OCI-LY7 (cell line): Measurements from ENCODE around the gene ENO2. TPM values are rescaled to one million over a fixed set of nuclear protein-coding genes. Genes with fewer than 3 reads are reported as not detected.
A peak's percentile ranks its signal among the peaks of the same experiment; 100 is the strongest.

Experiments used
- BruUV-seq: library from RNA; stranded (reverse); fragments of 400-500 nt; replicated peaks from 2 replicates; lab custom pipeline; 2021; lab: Mats Ljungman, UMichigan
- CTCF ChIA-PET: fragments of 300-600 bp; sonication (Branson Sonifier 250); formaldehyde crosslinking; loops from one replicate; lab custom pipeline; 2022; ENCODE audit warnings: antibody characterized with exemption; ENCODE audit not compliant: unreplicated experiment; lab: Charles Lee
- POLR2A ChIA-PET: fragments of 300-600 bp; sonication (Branson Sonifier 250); formaldehyde crosslinking; loops from one replicate; lab custom pipeline; 2022; ENCODE audit warnings: antibody characterized with exemption; lab: Charles Lee
- DNase-seq: peaks from one replicate; pipeline ENCODE4 v3.0.0-alpha.2; 2015; ENCODE audit warnings: low spot score
- H2AFZ ChIP-seq: fragments of 200-600 bp; sonication (generic), shearing (Covaris generic); 2 replicates; pipeline ENCODE4 v1.6.1; 2014; ENCODE audit warnings: mild to moderate bottlenecking, antibody characterized with exemption, low read length, moderate library complexity
- H3K27ac ChIP-seq: fragments of 200-600 bp; sonication (generic); 2 replicates; pipeline ENCODE4 v1.5.1; 2014; ENCODE audit warnings: mixed run types, low read depth, mild to moderate bottlenecking, moderate library complexity, low read length, inconsistent platforms; ENCODE audit not compliant: poor library complexity, severe bottlenecking
- H3K36me3 ChIP-seq: fragments of 200-600 bp; sonication (generic); 2 replicates; pipeline ENCODE4 v1.6.1; 2014; ENCODE audit warnings: mild to moderate bottlenecking, antibody characterized with exemption, low read length, moderate library complexity, mixed read lengths; ENCODE audit not compliant: insufficient read depth
- H3K4me1 ChIP-seq: fragments of 200-600 bp; sonication (generic); 2 replicates; pipeline ENCODE4 v1.5.1; 2014; ENCODE audit warnings: mild to moderate bottlenecking, low read length; ENCODE audit not compliant: insufficient read depth, poor library complexity, severe bottlenecking
- H3K4me2 ChIP-seq: fragments of 200-600 bp; sonication (generic); 2 replicates; pipeline ENCODE4 v1.6.1; 2014; ENCODE audit warnings: mild to moderate bottlenecking, low read length
- H3K4me3 ChIP-seq: fragments of 200-600 bp; sonication (generic); 2 replicates; pipeline ENCODE4 v1.5.1; 2014; ENCODE audit warnings: mild to moderate bottlenecking, low read depth, low read length; ENCODE audit not compliant: poor library complexity, severe bottlenecking
- H3K79me2 ChIP-seq: fragments of 200-600 bp; sonication (generic); 2 replicates; pipeline ENCODE4 v1.6.1; 2016; ENCODE audit warnings: low read depth, mild to moderate bottlenecking, low read length, moderate library complexity, mixed read lengths; ENCODE audit not compliant: insufficient read depth
- H3K9me2 ChIP-seq: fragments of 200-600 bp; sonication (generic); 2 replicates; pipeline ENCODE4 v1.6.1; 2016; ENCODE audit warnings: mild to moderate bottlenecking, low read length, mixed read lengths; ENCODE audit not compliant: insufficient read depth
- H3K9me3 ChIP-seq: fragments of 200-600 bp; sonication (generic); 2 replicates; pipeline ENCODE4 v1.6.1; 2014; ENCODE audit warnings: mild to moderate bottlenecking, mixed run types, low read length, mixed read lengths
- H4K20me1 ChIP-seq: fragments of 200-600 bp; sonication (generic); 2 replicates; pipeline ENCODE4 v1.6.1; 2014; ENCODE audit warnings: mild to moderate bottlenecking, antibody characterized with exemption, low read length, moderate library complexity, mixed read lengths; ENCODE audit not compliant: insufficient read depth
- EZH2phosphoT487 ChIP-seq: fragments of 200-600 bp; sonication (generic); IDR thresholded peaks from 2 replicates; pipeline ENCODE4 v1.6.1; 2018; ENCODE audit warnings: low read depth, borderline replicate concordance, mild to moderate bottlenecking, mixed run types, antibody characterized with exemption, low read length, moderate library complexity, mixed read lengths
- intact Hi-C: fragments of 100-400 bp; cut with micrococcal nuclease; formaldehyde crosslinking; loops from one replicate; pipeline ENCODE4 v1.10.0; 2022; ENCODE audit not compliant: unreplicated experiment
- total RNA-seq, 2 experiments: library from RNA; depleted of rRNA in 1 of 2; stranded (reverse); fragments of >200 nt in 1 of 2; shearing (Covaris generic) in 1 of 2; gene quantifications; 2 replicates each; pipeline ENCODE4 v1.2.3, GENCODE V29; 2014 to 2022
- TF ChIP-seq, protein P1 (sequence below): fragments of 200-600 bp; sonication (generic); conservative IDR thresholded peaks from 2 replicates; pipeline ENCODE4 v1.5.1; 2014; ENCODE audit warnings: mild to moderate bottlenecking, antibody characterized with exemption, low read length, moderate library complexity, mixed read lengths

Gene ENO2
- total RNA-seq, 2 experiments from 2014 or later, result 24.9 to 89.5 TPM

DNA sequence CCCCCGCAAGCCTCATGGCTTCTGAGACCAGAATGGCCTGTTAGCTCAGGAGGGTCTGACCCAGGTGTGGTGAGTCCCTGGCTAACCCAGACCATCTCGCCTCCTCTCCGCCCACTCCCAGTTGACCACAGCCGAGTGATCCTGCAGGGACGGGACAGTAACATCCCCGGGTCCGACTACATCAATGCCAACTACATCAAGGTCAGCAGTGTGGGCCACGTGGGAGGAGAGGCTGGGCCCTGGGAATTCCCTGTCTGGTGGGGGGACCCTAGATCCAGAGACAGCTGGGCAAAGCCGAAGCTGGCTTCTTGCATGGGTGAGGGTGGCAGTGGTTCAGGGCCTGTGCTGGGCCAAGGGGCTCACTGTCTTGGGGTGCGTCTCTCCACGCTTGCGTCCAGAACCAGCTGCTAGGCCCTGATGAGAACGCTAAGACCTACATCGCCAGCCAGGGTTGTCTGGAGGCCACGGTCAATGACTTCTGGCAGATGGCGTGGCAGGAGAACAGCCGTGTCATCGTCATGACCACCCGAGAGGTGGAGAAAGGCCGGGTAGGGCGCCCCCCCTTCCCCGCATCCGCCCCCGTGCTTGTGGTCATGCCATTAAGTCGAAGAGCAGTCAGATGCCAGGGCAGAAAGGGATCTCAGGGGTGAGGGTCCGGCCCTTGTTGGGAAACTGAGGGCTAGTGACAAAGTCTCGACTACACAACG lies 41.8 kb downstream of the ENO2 start:
- no TSS peak for BruUV-seq
- ChIA-PET POLR2A (interaction anchor here (0.6 to 9.3 kb wide), 2 partner anchors 10 to 32 kb away, joined by 3 to 155 read pairs; partner anchors contain the start of genes C12orf57 and RNU7-1), CTCF (interaction anchor here (10.6 kb wide), 1 partner anchor 11 kb away, joined by 110 read pairs; the partner anchor contains the start of genes C12orf57 and RNU7-1)
- DNase-seq, result no peak
- no peak overlapping the region for H3K4me3 ChIP-seq
- no peaks in the 10 kb centered on the region for H3K36me3 ChIP-seq
- no peaks in the 10 kb centered on the region for H3K9me3 ChIP-seq
- H3K27ac ChIP-seq, result no peak overlapping the region
- no peaks in the 10 kb centered on the region for H4K20me1 ChIP-seq
- no peaks in the 10 kb centered on the region for H3K9me2 ChIP-seq
- intact Hi-C loops, result no loop called here
- TF ChIP-seq, protein P1, sequence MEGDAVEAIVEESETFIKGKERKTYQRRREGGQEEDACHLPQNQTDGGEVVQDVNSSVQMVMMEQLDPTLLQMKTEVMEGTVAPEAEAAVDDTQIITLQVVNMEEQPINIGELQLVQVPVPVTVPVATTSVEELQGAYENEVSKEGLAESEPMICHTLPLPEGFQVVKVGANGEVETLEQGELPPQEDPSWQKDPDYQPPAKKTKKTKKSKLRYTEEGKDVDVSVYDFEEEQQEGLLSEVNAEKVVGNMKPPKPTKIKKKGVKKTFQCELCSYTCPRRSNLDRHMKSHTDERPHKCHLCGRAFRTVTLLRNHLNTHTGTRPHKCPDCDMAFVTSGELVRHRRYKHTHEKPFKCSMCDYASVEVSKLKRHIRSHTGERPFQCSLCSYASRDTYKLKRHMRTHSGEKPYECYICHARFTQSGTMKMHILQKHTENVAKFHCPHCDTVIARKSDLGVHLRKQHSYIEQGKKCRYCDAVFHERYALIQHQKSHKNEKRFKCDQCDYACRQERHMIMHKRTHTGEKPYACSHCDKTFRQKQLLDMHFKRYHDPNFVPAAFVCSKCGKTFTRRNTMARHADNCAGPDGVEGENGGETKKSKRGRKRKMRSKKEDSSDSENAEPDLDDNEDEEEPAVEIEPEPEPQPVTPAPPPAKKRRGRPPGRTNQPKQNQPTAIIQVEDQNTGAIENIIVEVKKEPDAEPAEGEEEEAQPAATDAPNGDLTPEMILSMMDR, result no peak
- no peak for TF ChIP-seq EZH2phosphoT487
- H2AFZ ChIP-seq, result no peak overlapping the region
- H3K4me1 ChIP-seq, result peaks cover 90% of the 10 kb centered on the region
- no peak overlapping the region for H3K4me2 ChIP-seq
- no peaks in the 10 kb centered on the region for H3K79me2 ChIP-seq

DNA sequence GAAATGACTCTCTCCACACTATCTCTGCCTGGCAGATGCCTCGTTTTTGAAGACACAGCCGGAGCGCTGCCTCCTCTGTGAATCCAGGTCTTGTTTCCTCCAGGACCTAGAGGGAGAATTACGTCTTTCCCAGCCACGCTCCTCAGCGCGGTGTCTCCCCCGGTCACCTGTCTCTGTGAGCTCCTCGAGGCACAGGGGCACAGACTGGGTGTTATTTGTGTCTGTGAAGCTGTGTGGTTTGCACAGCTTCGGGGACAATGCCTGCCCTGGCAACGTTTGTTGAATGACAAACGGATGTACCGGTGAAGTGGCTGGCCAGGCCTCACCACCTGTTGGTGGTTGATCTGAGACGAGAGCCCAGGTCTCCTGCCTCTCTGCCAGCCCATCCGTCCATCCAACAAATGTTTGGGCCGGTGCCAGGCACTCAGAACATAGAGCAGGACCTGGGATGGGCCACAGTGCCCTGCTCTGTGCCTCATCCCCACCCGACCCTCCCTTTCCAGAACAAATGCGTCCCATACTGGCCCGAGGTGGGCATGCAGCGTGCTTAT lies 42.8 kb downstream of the ENO2 start:
- H3K9me2 ChIP-seq, result no peaks in the 10 kb centered on the region
- no peak overlapping the region for H3K27ac ChIP-seq
- H2AFZ ChIP-seq, result no peak overlapping the region
- TF ChIP-seq, protein P1, result no peak
- no peak for TF ChIP-seq EZH2phosphoT487
- CTCF ChIA-PET, result interaction anchor here (10.6 kb wide), 1 partner anchor 12 kb away, joined by 110 read pairs; the partner anchor contains the start of genes C12orf57 and RNU7-1
- H3K9me3 ChIP-seq, result no peaks in the 10 kb centered on the region
- intact Hi-C loops, result no loop called here
- H4K20me1 ChIP-seq, result no peaks in the 10 kb centered on the region
- H3K4me2 ChIP-seq, result 0 out of 2 replicates have a peak overlapping the region, but pooled peaks have one; percentile 75
- peaks cover 90% of the 10 kb centered on the region for H3K4me1 ChIP-seq
- no peaks in the 10 kb centered on the region for H3K79me2 ChIP-seq
- POLR2A ChIA-PET, result interaction anchor here (1.1 to 9.3 kb wide), 2 partner anchors 12 kb away, joined by 4 to 155 read pairs; partner anchors contain the start of genes C12orf57 and RNU7-1
- H3K36me3 ChIP-seq, result no peaks in the 10 kb centered on the region
- DNase-seq, result no peak
- no TSS peak for BruUV-seq
- no peak overlapping the region for H3K4me3 ChIP-seq
